ENCODE data around the gene ZFHX3. TPM values are rescaled to one million over a fixed set of nuclear protein-coding genes. Genes with fewer than 3 reads are reported as not detected.
A peak's percentile ranks its signal among the peaks of the same experiment; 100 is the strongest.

ZFHX3 gene
- total and polyA plus RNA-seq, 2 donors (not counting 1 experiment from before 2014, with no cell fraction given): 4.7 to 7.3 TPM

DNA sequence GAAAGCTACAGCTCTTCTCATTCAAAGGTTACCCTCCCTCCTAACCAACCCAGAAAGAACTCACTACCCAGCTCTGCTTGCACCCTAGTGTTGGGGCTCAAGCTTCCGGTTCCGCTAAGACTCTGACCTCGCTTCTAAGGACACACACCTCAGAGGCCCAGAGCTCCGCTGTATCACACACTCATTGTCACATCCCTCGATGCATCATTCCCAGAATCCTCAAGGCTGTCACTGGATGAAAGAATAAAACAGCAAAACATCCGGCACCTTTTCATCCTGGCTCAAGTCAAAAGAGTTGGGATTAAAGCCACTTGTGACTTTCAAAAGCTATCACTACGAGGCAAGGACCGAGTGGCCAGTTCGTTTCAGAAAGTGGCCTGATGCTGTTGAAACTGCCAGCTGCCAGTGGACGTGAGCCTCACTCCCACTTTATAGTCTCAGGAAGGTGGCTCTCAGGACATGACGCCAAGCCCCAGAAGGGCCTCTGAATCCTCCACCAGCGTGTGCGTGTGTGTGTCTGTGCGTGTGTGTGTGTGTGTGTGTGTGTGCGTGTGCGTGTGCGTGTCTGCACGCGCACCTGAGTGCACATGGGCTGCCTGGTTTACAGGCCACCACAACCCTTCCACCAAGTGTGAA is 29.0 kb downstream of the ZFHX3 start:
- Histone ChIP-seq H2AFZ (ENCODE audit: low read length) (no peak overlapping the region), H3K79me2 (ENCODE audit: control insufficient read depth, insufficient read depth, low read length) (peaks cover 75% of the 10 kb centered on the region), H3K4me3 (replicated peaks in 1 of 4; ENCODE audit: control extremely low read depth in 1 of 4, insufficient read depth in 1 of 4, low read depth in 3 of 4, low read length in 4 of 4) (no peak overlapping the region), H3K9me3 (ENCODE audit: control insufficient read depth, insufficient read depth, low read depth, low read length) (no peaks in the 10 kb centered on the region), H3K27ac (ENCODE audit: insufficient read depth, low read length) (peak overlapping the region; percentile 81), H4K20me1 (ENCODE audit: control insufficient read depth, extremely low read depth, insufficient read depth, low read length) (no peaks in the 10 kb centered on the region), H3K9ac (ENCODE audit: insufficient read depth, low read length) (no peak overlapping the region), H3K4me1 (ENCODE audit: control insufficient read depth, extremely low read depth, insufficient read depth, low read length) (peaks cover 21% of the 10 kb centered on the region), H3K27me3 (ENCODE audit: control insufficient read depth, insufficient read depth, low read length) (no peaks in the 10 kb centered on the region), H3K4me2 (ENCODE audit: extremely low read depth, insufficient read depth, low read length) (peak overlapping the region; percentile 70), H3K36me3 (ENCODE audit: control insufficient read depth, insufficient read depth, low read length) (no peaks in the 10 kb centered on the region)
- DNase-seq (ENCODE audit: low read depth in 2 of 2): no peak
- TF ChIP-seq EZH2 (IDR thresholded peaks at IDR 0.05; ENCODE audit: low read length, missing control alignments): no peak
- TF ChIP-seq, protein P1, sequence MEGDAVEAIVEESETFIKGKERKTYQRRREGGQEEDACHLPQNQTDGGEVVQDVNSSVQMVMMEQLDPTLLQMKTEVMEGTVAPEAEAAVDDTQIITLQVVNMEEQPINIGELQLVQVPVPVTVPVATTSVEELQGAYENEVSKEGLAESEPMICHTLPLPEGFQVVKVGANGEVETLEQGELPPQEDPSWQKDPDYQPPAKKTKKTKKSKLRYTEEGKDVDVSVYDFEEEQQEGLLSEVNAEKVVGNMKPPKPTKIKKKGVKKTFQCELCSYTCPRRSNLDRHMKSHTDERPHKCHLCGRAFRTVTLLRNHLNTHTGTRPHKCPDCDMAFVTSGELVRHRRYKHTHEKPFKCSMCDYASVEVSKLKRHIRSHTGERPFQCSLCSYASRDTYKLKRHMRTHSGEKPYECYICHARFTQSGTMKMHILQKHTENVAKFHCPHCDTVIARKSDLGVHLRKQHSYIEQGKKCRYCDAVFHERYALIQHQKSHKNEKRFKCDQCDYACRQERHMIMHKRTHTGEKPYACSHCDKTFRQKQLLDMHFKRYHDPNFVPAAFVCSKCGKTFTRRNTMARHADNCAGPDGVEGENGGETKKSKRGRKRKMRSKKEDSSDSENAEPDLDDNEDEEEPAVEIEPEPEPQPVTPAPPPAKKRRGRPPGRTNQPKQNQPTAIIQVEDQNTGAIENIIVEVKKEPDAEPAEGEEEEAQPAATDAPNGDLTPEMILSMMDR (conservative IDR thresholded peaks at IDR 0.05 in 1 of 2, IDR thresholded peaks at IDR 0.05 in 1 of 2; ENCODE audit: low read depth in 1 of 2, low read length in 2 of 2): no peak

DNA sequence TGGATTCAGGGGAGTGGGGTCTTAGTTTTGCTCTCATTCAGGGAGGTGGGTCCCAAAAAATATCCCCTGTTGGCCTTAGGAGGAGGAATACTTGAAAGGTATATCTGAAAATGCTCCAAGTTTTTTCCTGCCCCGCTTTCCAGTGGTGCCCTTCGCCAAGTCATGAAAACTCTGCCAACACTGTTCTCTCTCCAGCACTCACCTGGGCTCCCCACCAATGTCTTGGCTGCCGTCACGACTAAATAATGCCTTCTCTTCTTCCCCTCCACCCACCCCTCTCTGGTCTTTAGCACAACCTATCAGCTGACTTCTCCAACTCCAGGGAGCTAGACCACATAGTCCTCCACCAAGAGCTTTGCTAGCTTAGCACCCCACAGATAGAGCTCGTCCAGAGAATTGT is 30.6 kb downstream of the ZFHX3 start:
- no peak for DNase-seq (ENCODE audit: low read depth in 2 of 2)

DNA sequence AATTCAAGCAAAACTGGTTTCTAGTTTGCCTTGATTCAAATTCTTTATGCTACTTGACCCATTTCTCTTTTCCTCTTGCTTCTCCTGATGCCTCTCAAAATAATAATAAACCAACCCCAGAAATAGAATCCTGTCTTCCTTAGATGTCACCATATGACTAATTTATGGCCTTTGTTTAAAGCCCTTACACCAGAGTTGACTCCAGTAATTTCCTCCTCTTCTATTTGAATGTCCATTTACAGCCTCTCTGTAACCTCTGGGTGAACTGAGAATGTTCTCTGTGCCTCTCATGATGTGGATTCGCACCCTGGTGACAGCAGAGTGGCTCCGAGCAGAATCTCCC is 31.5 kb downstream of the ZFHX3 start:
- no peak for TF ChIP-seq EZH2 (IDR thresholded peaks at IDR 0.05; ENCODE audit: low read length, missing control alignments)
- TF ChIP-seq, protein P1 (conservative IDR thresholded peaks at IDR 0.05 in 1 of 2, IDR thresholded peaks at IDR 0.05 in 1 of 2; ENCODE audit: low read depth in 1 of 2, low read length in 2 of 2): no peak
- no peak overlapping the region for H3K4me2 ChIP-seq (ENCODE audit: extremely low read depth, insufficient read depth, low read length)
- H3K36me3 ChIP-seq (ENCODE audit: control insufficient read depth, insufficient read depth, low read length): no peaks in the 10 kb centered on the region
- no peak overlapping the region for H3K4me3 ChIP-seq (replicated peaks in 1 of 4; ENCODE audit: control extremely low read depth in 1 of 4, insufficient read depth in 1 of 4, low read depth in 3 of 4, low read length in 4 of 4)
- peaks cover 16% of the 10 kb centered on the region for H3K4me1 ChIP-seq (ENCODE audit: control insufficient read depth, extremely low read depth, insufficient read depth, low read length)
- H3K9ac ChIP-seq (ENCODE audit: insufficient read depth, low read length): no peak overlapping the region
- peaks cover 80% of the 10 kb centered on the region for H3K79me2 ChIP-seq (ENCODE audit: control insufficient read depth, insufficient read depth, low read length)
- H4K20me1 ChIP-seq (ENCODE audit: control insufficient read depth, extremely low read depth, insufficient read depth, low read length): no peaks in the 10 kb centered on the region
- no peak for DNase-seq (ENCODE audit: low read depth in 2 of 2)
- no peaks in the 10 kb centered on the region for H3K9me3 ChIP-seq (ENCODE audit: control insufficient read depth, insufficient read depth, low read depth, low read length)
- no peaks in the 10 kb centered on the region for H3K27me3 ChIP-seq (ENCODE audit: control insufficient read depth, insufficient read depth, low read length)
- H2AFZ ChIP-seq (ENCODE audit: low read length): no peak overlapping the region
- no peak overlapping the region for H3K27ac ChIP-seq (ENCODE audit: insufficient read depth, low read length)

More for the DNA sequence above, 30.6 kb downstream of the ZFHX3 start:
- no peaks in the 10 kb centered on the region for H3K27me3 ChIP-seq (ENCODE audit: control insufficient read depth, insufficient read depth, low read length)
- H2AFZ ChIP-seq (ENCODE audit: low read length): no peak overlapping the region
- H3K9ac ChIP-seq (ENCODE audit: insufficient read depth, low read length): no peak overlapping the region
- H3K4me3 ChIP-seq (replicated peaks in 1 of 4; ENCODE audit: control extremely low read depth in 1 of 4, insufficient read depth in 1 of 4, low read depth in 3 of 4, low read length in 4 of 4): no peak overlapping the region
- H3K27ac ChIP-seq (ENCODE audit: insufficient read depth, low read length): no peak overlapping the region
- no peak overlapping the region for H3K4me2 ChIP-seq (ENCODE audit: extremely low read depth, insufficient read depth, low read length)
- H3K36me3 ChIP-seq (ENCODE audit: control insufficient read depth, insufficient read depth, low read length): no peaks in the 10 kb centered on the region
- no peak for TF ChIP-seq EZH2 (IDR thresholded peaks at IDR 0.05; ENCODE audit: low read length, missing control alignments)
- TF ChIP-seq, protein P1 (conservative IDR thresholded peaks at IDR 0.05 in 1 of 2, IDR thresholded peaks at IDR 0.05 in 1 of 2; ENCODE audit: low read depth in 1 of 2, low read length in 2 of 2): no peak
- peaks cover 20% of the 10 kb centered on the region for H3K4me1 ChIP-seq (ENCODE audit: control insufficient read depth, extremely low read depth, insufficient read depth, low read length)
- no peaks in the 10 kb centered on the region for H4K20me1 ChIP-seq (ENCODE audit: control insufficient read depth, extremely low read depth, insufficient read depth, low read length)
- H3K79me2 ChIP-seq (ENCODE audit: control insufficient read depth, insufficient read depth, low read length): peaks cover 78% of the 10 kb centered on the region
- H3K9me3 ChIP-seq (ENCODE audit: control insufficient read depth, insufficient read depth, low read depth, low read length): no peaks in the 10 kb centered on the region

Data from fibroblast of lung (primary cell).